Nephron (organoid): ENCODE data around the gene VAPA.
A peak's percentile ranks its signal among the peaks of the same experiment; 100 is the strongest.

Source experiments
- H3K27ac Mint-ChIP-seq, 3 experiments: 2 replicates each; pipeline ENCODE4 v1.8.0; 2020; ENCODE audit warnings: mixed read lengths in 3 of 3, mild to moderate bottlenecking in 2 of 3, moderate library complexity in 1 of 3
- H3K27me3 Mint-ChIP-seq: 2 replicates; pipeline ENCODE4 v1.8.0; 2021; ENCODE audit warnings: low read depth, mild to moderate bottlenecking, moderate library complexity, mixed read lengths
- H3K36me3 Mint-ChIP-seq: 2 replicates; pipeline ENCODE4 v1.8.0; 2020; ENCODE audit warnings: low read depth, mixed read lengths
- H3K4me1 Mint-ChIP-seq: 2 replicates; pipeline ENCODE4 v1.8.0; 2020; ENCODE audit warnings: mixed read lengths
- H3K4me3 Mint-ChIP-seq, 3 experiments: 2 replicates each; pipeline ENCODE4 v1.8.0; 2020; ENCODE audit warnings: mild to moderate bottlenecking in 3 of 3, mixed read lengths in 3 of 3, moderate library complexity in 2 of 3
- H3K9me3 Mint-ChIP-seq: 2 replicates; pipeline ENCODE4 v1.8.0; 2020; ENCODE audit warnings: mixed read lengths
- TF ChIP-seq, protein P1 (sequence below), 3 experiments: fragments of 200-600 bp; sonication (generic); IDR thresholded peaks; one replicate each; pipeline ENCODE4 v1.5.0; 2021; ENCODE audit warnings: antibody characterized with exemption in 3 of 3; ENCODE audit not compliant: unreplicated experiment in 3 of 3

VAPA gene

DNA sequence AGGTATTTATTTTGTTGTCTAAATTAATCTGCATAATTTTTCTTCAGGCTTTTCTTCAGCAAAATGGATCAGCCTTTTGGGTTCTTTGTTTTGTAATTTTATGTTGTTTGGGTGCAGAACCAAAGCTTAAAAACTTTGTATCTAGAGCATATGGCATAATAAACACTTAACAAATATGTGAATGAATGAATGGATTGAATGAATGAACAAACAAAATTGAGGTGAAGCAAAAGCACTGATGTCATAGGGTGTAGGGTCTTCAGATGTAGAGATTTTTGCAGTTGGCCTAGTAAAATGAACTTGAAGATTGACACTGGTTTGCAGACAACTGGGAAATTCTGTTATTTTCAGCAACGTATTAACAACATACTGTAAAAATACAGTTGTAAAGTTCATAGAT lies 17.3 kb downstream of the VAPA start:
- Mint-ChIP-seq H3K36me3 (peaks cover 23% of the 10 kb centered on the region), H3K27me3 (no peaks in the 10 kb centered on the region), H3K9me3 (no peaks in the 10 kb centered on the region), H3K4me1 (peaks cover 26% of the 10 kb centered on the region), H3K27ac (no peak overlapping the region), H3K4me3 (no peak overlapping the region)
- TF ChIP-seq, protein P1, sequence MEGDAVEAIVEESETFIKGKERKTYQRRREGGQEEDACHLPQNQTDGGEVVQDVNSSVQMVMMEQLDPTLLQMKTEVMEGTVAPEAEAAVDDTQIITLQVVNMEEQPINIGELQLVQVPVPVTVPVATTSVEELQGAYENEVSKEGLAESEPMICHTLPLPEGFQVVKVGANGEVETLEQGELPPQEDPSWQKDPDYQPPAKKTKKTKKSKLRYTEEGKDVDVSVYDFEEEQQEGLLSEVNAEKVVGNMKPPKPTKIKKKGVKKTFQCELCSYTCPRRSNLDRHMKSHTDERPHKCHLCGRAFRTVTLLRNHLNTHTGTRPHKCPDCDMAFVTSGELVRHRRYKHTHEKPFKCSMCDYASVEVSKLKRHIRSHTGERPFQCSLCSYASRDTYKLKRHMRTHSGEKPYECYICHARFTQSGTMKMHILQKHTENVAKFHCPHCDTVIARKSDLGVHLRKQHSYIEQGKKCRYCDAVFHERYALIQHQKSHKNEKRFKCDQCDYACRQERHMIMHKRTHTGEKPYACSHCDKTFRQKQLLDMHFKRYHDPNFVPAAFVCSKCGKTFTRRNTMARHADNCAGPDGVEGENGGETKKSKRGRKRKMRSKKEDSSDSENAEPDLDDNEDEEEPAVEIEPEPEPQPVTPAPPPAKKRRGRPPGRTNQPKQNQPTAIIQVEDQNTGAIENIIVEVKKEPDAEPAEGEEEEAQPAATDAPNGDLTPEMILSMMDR (IDR thresholded peaks at IDR 0.05; ENCODE audit: unreplicated experiment in 3 of 3): no peak

DNA sequence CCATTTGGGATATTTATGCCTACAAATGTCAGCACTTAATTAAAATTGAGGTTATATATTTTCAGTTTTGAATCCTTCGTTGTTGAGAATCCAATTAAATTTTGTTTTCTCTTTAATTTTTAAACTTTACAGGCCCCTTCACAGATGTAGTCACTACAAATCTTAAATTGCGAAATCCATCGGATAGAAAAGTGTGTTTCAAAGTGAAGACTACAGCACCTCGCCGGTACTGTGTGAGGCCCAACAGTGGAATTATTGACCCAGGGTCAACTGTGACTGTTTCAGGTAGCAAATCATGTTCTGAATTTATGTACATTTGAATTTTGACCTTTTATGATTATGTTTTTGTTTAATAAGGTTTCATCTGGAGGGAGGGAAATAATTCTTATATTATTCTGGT lies 17.9 kb downstream of the VAPA start:
- Mint-ChIP-seq H3K27me3 (no peaks in the 10 kb centered on the region), H3K4me3 (no peak overlapping the region), H3K9me3 (no peaks in the 10 kb centered on the region), H3K4me1 (peaks cover 22% of the 10 kb centered on the region), H3K27ac (peak overlapping the region in 1 of 3 experiments; percentile 19), H3K36me3 (peaks cover 28% of the 10 kb centered on the region)
- TF ChIP-seq, protein P1 (IDR thresholded peaks at IDR 0.05; ENCODE audit: unreplicated experiment in 3 of 3): no peak

DNA sequence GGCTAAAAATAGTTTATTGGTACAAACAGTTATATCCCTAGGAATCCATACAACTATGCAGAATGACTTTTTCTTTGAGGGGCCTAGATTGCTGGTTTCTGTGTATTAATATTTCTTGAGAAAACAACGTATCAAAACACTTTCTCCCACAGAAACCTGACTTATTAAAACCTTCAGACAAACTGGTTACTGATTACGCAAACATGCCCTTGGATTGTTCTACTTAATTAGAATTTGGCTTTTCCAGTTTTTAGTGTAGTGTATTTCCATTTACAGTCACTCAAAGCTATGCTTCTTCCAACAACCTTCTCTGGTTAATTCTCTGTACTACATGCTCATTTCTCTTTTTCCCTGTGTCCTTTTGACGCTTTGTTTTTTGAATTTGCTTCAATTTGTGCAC lies 20.0 kb downstream of the VAPA start:
- TF ChIP-seq, protein P1 (IDR thresholded peaks at IDR 0.05; ENCODE audit: unreplicated experiment in 3 of 3): no peak
- Mint-ChIP-seq H3K27ac (peak overlapping the region; percentile 41 to 67 (median 47)), H3K27me3 (no peaks in the 10 kb centered on the region)

DNA sequence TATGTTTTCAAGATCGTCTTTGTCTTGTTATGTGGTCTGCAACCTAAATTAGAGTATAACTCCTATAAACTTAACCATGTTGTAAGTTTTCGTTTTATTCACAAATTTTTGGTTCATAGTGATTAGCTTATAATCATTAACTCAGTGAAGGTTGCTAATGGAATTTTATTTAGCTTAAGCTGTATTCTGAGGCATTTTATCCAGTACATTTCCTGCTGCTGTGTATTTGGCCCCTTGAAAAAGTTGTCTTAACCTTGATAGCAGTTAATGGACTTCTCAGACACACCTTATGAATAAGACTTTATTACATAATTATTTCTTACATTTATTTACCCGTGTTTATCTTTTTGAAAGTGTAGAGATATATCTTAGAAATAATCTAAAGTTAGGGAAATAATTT lies 20.5 kb downstream of the VAPA start:
- H3K27me3 Mint-ChIP-seq: no peaks in the 10 kb centered on the region
- H3K4me1 Mint-ChIP-seq: peaks cover 5% of the 10 kb centered on the region
- peaks cover 44% of the 10 kb centered on the region for H3K36me3 Mint-ChIP-seq
- TF ChIP-seq, protein P1 (IDR thresholded peaks at IDR 0.05; ENCODE audit: unreplicated experiment in 3 of 3): no peak
- H3K9me3 Mint-ChIP-seq: no peaks in the 10 kb centered on the region
- peak overlapping the region; percentile 41 to 67 (median 47) for H3K27ac Mint-ChIP-seq
- H3K4me3 Mint-ChIP-seq: no peak overlapping the region

More for the DNA sequence above, 20.0 kb downstream of the VAPA start:
- H3K36me3 Mint-ChIP-seq: peaks cover 44% of the 10 kb centered on the region
- H3K9me3 Mint-ChIP-seq: no peaks in the 10 kb centered on the region
- peaks cover 5% of the 10 kb centered on the region for H3K4me1 Mint-ChIP-seq
- H3K4me3 Mint-ChIP-seq: no peak overlapping the region

DNA sequence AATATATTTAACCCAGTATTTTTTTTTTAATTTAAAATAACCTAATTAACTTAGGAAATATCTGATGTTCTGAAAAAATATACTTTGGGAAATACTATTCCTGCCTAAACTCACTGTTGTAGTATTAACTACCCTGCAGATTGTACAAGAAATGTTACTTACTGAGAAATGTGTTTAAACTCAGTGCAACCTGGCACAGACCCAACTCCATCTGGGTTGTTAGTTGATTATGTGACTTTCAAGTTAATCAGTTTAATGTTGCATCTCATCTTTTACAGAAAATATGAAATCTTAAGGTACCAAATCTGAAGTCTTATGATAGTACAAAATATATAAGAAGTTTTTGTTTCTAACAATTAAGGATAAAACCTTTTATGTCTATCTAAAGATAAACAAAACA lies 27.3 kb downstream of the VAPA start:
- peaks cover 64% of the 10 kb centered on the region for H3K36me3 Mint-ChIP-seq
- no peaks in the 10 kb centered on the region for H3K9me3 Mint-ChIP-seq
- no peak overlapping the region for H3K27ac Mint-ChIP-seq
- TF ChIP-seq, protein P1 (IDR thresholded peaks at IDR 0.05; ENCODE audit: unreplicated experiment in 3 of 3): no peak
- no peak overlapping the region for H3K4me3 Mint-ChIP-seq
- no peaks in the 10 kb centered on the region for H3K4me1 Mint-ChIP-seq
- no peaks in the 10 kb centered on the region for H3K27me3 Mint-ChIP-seq

DNA sequence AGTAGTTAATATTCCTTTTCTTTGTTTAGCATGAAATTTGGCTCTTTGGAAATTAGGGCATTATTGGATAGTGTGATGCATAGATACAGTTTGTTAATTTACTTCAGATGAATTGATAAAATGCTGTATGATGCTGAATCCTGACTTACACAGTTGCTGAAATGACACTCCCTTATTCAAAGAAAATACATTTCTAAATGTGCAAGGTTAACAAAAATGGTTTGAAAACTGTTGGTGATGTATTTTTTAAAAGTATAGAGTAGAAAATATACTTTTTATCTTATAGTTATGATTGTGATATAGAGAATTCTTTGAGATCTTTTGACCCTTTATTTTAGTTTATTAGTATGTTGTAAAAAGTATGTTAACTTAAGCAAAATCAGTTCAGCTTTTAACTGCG lies 27.8 kb downstream of the VAPA start:
- H3K27me3 Mint-ChIP-seq: no peaks in the 10 kb centered on the region
- no peaks in the 10 kb centered on the region for H3K4me1 Mint-ChIP-seq
- TF ChIP-seq, protein P1 (IDR thresholded peaks at IDR 0.05; ENCODE audit: unreplicated experiment in 3 of 3): no peak
- no peak overlapping the region for H3K4me3 Mint-ChIP-seq
- no peaks in the 10 kb centered on the region for H3K9me3 Mint-ChIP-seq
- H3K27ac Mint-ChIP-seq: no peak overlapping the region
- peaks cover 64% of the 10 kb centered on the region for H3K36me3 Mint-ChIP-seq
